Measurements from ENCODE around the gene POFUT2. TPM values are rescaled to one million over a fixed set of nuclear protein-coding genes. Genes with fewer than 3 reads are reported as not detected.
A peak's percentile ranks its signal among the peaks of the same experiment; 100 is the strongest.
"Not testable (repeated sequence)": the region's sequence is repeated elsewhere in the genome, so short reads cannot be mapped to it uniquely, and the experiment has no call there.

POFUT2 gene
- polyA plus RNA-seq, 1 donor from 2014 or later, result 5.9 TPM

DNA sequence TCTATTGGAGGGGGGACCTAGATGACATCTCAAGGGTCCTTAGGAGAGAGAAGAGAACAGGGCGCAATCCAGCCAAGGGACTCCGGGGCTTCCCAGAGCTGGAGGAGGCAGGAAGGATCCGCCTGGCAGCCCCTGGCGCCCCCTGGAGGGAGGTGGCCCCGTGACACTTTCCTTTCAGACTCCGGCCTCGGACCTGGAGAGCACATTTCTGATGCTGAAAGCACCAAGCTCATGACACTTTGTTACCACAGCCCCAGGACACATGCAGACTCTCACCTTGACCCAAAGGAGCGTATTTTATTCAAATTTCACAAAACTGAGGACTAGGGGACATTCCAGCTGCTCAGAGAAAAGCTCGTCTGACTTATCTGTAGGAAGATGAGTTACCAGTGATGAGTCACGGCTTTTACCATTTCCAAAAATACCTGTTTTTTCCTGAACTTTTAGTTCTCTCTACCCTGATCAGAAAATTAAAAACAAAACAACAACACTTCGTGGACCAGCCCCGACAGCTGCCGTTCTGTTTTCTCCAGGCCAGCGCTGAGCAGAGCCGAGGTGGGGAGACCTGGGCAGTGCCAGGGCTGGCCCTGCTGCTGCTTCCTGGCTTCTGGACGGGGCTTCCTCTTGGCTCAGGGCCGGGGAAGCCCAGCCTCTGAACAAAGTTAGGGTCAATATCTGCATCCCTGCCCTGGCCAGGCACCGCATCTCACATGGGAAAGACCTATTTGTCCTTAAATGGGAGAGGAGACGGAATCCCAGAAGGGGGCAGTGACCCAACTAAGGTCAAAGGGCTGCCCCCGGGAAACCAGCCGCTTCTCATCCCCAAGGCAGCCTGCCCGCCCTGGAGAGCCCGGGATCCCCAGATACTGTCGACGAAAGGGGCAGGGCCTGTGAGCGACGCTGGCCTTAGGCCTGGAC is 21.6 kb upstream of the POFUT2 start:
- H3K36me3 Mint-ChIP-seq, result no peaks in the 10 kb centered on the region
- peaks cover 0 to 7% (median 0%) of the 10 kb centered on the region in 3 donors for H3K9me3 Mint-ChIP-seq
- no peak overlapping the region for H3K4me3 Mint-ChIP-seq

DNA sequence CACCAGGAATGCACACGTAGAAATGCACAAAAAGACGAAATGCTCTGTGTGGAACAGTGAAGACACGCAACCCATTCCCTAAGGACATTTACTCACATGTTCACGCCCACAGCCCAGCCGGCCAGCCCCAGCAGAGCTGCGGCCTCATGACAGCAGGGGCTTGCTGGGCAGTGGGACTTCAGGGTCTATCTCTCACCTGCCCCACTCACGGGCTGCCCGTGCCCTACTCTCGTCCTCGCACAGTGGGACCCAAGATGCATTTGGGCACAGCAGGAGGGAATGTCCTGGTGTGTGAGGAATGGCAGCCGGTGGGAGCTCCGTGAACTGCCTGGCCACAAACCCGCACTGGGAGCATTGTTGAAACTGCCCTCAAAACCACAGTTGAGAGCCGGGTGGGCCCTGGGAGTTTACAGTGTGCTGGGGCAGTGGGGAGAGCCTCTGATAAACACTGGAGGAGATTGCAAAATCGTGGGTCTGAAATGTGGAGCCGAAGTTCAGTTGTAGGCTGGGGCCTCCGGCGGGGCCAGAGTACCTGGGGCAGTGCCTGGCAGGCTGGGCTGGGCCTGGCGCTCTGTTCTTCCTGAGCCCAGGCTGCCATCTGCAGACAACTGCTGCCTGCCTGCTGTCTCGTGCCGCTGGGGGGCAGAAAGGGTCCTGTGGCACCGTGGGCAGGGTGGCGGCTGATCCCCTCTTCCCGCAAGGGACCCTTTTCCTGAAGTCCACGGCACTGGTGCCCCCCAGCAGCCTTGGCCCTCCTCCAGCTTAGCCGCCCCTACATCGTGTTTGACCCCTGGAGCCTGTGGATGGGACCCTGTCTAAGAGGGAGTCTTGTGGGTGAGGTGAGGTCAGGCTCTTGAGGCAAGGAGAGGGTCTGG is 20.7 kb upstream of the POFUT2 start:
- Mint-ChIP-seq H3K9me3 (peaks cover 0 to 7% (median 0%) of the 10 kb centered on the region in 3 donors), H3K27ac (no peak overlapping the region), H3K27me3 (peaks cover 9% of the 10 kb centered on the region), H3K4me1 (no peaks in the 10 kb centered on the region), H3K4me3 (no peak overlapping the region), H3K36me3 (no peaks in the 10 kb centered on the region)

More for the DNA sequence above, 21.6 kb upstream of the POFUT2 start:
- H3K27me3 Mint-ChIP-seq, result peaks cover 9% of the 10 kb centered on the region
- peak overlapping the region in 1 of 3 donors; percentile 13 for H3K27ac Mint-ChIP-seq
- no peaks in the 10 kb centered on the region for H3K4me1 Mint-ChIP-seq

DNA sequence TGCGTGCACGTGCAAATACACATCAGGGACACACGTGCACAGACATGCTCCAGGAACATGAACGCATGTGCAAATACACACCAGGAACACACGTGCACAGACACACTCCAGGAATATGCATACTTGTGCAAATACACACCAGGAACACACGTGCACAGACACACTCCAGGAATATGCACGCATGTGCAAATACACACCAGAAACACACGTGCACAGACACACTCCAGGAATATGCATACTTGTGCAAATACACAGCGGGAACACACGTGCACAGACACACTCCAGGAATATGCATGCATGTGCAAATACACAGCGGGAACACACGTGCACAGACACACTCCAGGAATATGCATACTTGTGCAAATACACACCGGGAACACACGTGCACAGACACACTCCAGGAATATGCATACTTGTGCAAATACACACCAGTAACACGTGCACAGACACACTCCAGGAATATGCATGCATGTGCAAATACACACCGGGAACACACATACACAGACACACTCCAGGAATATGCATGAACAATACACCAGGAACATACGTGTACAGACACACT is 20.0 kb upstream of the POFUT2 start:
- H3K36me3 Mint-ChIP-seq, result not testable (repeated sequence)

DNA sequence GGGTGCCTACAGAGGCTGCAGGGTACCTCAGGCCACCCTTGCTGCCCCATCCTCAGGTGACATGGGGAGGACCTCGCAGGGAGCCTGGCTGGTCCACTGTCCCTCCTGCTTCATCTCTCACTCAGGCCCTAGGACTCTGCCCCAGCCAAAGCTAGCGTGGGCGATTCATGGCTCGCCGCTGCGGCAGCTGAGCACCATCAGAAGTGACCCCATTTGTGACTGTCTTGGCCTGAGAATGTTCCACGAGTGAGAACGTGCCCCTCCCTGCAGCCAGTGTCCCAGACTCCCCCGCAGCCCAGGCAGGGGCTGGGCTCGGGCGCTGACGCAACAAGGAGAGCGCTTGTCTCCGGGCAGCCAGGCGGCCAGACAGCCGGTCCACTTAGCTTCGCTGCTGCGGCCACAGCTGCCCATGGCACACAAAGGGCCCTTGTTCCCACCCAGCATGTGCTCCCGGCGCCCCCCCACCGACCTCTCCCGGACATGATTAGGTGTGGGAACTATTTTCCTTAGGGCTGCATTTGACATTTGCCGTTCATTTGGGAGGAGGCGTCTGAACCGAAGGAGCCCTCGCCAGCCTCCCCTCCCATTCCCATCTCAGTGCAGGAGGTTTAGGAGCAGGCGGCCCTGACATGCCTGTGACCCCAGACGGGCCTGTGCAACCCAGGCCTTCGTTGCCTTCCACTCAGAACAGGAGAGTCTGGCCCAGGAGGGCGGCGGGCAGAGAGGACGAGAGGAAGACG is 19.3 kb upstream of the POFUT2 start:
- Mint-ChIP-seq H3K4me1 (no peaks in the 10 kb centered on the region), H3K36me3 (no peaks in the 10 kb centered on the region), H3K4me3 (no peak overlapping the region), H3K27ac (no peak overlapping the region), H3K9me3 (peaks cover 0 to 2% (median 0%) of the 10 kb centered on the region in 3 donors), H3K27me3 (peaks cover 6% of the 10 kb centered on the region)

More for the DNA sequence above, 20.0 kb upstream of the POFUT2 start:
- H3K27me3 Mint-ChIP-seq, H3K4me1 Mint-ChIP-seq, H3K27ac Mint-ChIP-seq, H3K9me3 Mint-ChIP-seq, H3K4me3 Mint-ChIP-seq: not testable (repeated sequence)

- Mint-ChIP-seq H3K4me1 (no peaks in the 10 kb centered on the region), H3K27me3 (peaks cover 6% of the 10 kb centered on the region), H3K27ac (peak overlapping the region in 1 of 3 donors; percentile 66), H3K9me3 (no peaks in the 10 kb centered on the region), H3K36me3 (no peaks in the 10 kb centered on the region), H3K4me3 (no peak overlapping the region)
Measured at GRCh38 chr21:45306453-45306831, 18.7 kb upstream of the POFUT2 start.

DNA sequence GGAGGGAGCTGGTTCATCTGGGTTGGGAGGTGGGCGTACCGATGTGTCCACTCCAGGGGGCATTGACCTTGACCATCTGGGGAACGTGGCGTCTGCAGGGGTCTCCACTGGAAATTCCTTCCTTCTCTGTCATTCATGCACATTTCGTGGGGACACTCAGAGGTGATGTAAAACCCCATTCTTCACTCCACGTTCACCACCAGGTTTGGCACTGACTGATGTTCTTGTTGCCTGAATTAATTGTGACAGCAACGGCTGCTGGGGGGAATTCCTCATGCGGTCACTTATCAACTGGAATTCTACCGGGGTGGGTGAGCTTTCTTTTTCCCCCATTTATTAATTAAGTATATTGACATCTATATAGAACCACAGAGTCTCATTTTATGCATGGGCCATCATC is 18.1 kb upstream of the POFUT2 start:
- Mint-ChIP-seq H3K27ac (peak overlapping the region in 1 of 3 donors; percentile 66), H3K27me3 (peaks cover 6% of the 10 kb centered on the region), H3K36me3 (no peaks in the 10 kb centered on the region), H3K4me1 (no peaks in the 10 kb centered on the region), H3K9me3 (no peaks in the 10 kb centered on the region), H3K4me3 (no peak overlapping the region)

DNA sequence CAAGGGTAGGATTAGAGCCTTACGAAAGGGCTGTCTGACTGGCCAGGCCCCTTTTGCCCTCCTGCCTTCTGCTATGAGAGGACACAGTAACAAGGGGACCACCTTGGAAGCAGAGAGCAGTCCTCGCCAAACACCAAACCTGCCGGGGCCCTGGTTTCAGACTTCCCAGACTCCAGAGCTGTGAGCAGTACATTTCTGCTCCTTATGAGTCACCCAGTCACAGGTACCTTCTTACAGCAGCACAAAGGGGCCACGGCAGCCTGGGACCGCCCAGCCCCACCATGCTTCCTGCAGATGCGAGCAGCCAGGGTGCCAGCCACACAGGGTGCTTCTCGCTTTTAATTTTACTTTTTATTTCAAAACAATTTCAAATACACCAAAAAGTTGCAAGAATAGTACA is 17.2 kb upstream of the POFUT2 start:
- no peaks in the 10 kb centered on the region for H3K4me1 Mint-ChIP-seq
- peak overlapping the region in 1 of 3 donors; percentile 59 for H3K27ac Mint-ChIP-seq
- H3K9me3 Mint-ChIP-seq, result no peaks in the 10 kb centered on the region
- H3K27me3 Mint-ChIP-seq, result peaks cover 6% of the 10 kb centered on the region
- no peak overlapping the region for H3K4me3 Mint-ChIP-seq
- H3K36me3 Mint-ChIP-seq, result no peaks in the 10 kb centered on the region

DNA sequence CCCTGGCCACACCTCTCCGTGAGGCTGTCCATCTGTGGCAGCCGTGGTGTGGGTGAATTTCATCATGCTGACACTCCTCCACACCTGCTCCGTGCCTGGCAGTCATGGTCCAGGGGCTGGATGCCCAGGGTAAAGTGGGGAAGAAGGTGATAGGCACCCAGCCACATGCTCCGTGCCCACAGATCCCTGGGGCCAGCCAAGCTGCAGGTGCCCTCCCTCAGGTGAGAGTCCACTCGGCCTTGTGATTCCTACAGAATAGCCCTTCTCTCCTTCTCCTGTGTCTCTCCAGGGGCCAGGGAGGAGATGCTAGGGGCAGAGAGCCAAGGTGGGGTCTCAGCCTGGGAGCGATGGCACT is 16.8 kb upstream of the POFUT2 start:
- Mint-ChIP-seq H3K4me1 (no peaks in the 10 kb centered on the region), H3K27me3 (peaks cover 6% of the 10 kb centered on the region), H3K4me3 (no peak overlapping the region), H3K36me3 (no peaks in the 10 kb centered on the region), H3K27ac (peak overlapping the region in 1 of 3 donors; percentile 59), H3K9me3 (no peaks in the 10 kb centered on the region)

DNA sequence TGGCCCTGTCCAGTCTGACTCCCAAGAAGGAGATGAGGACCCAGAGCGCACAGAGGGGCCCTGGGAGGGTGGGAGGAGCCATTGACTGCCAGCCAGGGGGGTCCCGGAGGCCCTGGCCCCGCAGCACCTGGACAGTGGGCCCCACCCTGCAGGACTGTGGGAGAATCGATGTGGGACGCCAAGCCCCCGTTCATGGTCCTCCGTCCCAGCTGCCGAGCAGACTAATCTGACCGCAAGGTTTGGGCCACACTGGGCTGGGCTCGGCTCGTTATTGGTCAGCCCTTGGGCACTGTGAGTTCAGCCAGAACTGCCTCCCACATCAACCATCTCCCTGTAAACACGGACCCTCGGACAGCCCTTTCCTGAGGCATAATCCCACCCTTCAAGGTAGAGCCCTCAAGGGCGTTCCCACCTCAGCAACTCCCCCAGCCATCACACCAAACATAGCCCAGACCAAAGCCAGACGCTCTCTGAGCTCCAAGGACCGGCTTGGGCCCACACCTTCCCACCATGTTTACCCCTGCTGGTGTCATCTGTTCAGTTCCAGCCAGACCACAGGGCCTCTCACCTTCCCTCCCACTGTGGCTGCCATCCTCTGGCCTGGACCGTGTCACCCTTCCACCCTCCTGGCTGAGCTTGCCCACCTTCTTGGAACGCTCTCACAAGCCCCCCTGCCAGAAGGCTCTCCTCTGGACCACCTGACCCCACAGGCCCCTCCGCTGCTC is 16.2 kb upstream of the POFUT2 start:
- Mint-ChIP-seq H3K9me3 (no peaks in the 10 kb centered on the region), H3K4me3 (no peak overlapping the region), H3K27ac (no peak overlapping the region), H3K27me3 (peaks cover 6% of the 10 kb centered on the region), H3K36me3 (no peaks in the 10 kb centered on the region), H3K4me1 (no peaks in the 10 kb centered on the region)

- Mint-ChIP-seq H3K4me1 (no peaks in the 10 kb centered on the region), H3K27ac (no peak overlapping the region), H3K4me3 (no peak overlapping the region), H3K9me3 (no peaks in the 10 kb centered on the region), H3K36me3 (no peaks in the 10 kb centered on the region), H3K27me3 (peaks cover 6% of the 10 kb centered on the region)
Measured at GRCh38 chr21:45303091-45303615, 15.5 kb upstream of the POFUT2 start.

DNA sequence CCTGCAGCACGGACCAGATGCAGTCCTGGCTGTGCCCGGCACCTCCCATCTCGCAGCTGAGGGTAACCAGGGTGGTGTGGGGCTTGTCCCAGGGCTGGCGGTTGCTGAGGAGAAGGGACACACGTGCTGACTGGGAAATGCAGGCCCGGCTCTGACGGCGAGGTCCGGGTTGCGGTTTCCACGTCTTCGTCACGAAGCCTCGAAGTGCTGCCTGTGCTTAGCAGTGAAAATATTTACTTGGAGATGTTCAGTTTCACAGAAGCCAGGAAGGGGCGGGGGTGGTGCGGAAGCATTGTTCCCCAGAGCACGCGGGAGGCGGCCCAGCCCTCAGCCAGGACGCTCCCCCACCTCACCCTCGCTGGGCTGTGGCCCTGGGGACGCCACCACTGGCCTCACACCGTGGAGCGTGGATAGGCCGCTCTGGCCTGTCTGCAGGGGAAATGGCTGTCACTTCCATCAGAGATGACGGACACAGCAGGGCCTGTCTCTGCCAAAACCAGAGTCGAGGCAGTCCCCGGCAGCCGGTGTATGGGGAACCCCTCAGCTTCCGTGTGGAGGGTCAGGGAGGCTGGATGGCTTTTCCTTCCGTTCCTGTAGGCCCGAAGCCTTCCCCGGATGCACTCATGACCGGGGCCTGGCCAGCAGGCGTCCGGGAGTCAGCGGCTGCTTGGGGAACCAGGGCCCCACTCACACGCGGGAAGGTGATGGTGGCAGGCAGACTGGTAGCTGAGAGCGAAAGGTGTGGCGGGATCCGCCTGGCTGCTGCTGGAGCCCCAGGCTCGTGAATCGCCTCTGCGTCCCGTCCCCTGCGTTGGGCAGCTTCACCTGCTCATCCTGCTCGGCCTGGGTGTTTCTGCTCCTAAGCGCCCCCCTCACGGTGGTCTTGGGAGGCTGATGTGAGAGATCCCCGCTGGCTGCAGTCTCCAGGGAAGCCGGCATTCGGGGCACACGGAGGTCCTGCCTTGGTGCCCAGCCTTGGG is 14.7 kb upstream of the POFUT2 start:
- H3K27ac Mint-ChIP-seq, result no peak overlapping the region
- no peaks in the 10 kb centered on the region for H3K4me1 Mint-ChIP-seq
- peaks cover 6% of the 10 kb centered on the region for H3K27me3 Mint-ChIP-seq
- no peaks in the 10 kb centered on the region for H3K36me3 Mint-ChIP-seq
- H3K4me3 Mint-ChIP-seq, result no peak overlapping the region
- H3K9me3 Mint-ChIP-seq, result no peaks in the 10 kb centered on the region

- Mint-ChIP-seq H3K4me1 (peaks cover 0 to 2% (median 0%) of the 10 kb centered on the region in 3 donors), H3K27ac (no peak overlapping the region), H3K9me3 (peaks cover 0 to 2% (median 0%) of the 10 kb centered on the region in 3 donors), H3K36me3 (no peaks in the 10 kb centered on the region), H3K27me3 (peaks cover 6% of the 10 kb centered on the region), H3K4me3 (no peak overlapping the region)
Measured at GRCh38 chr21:45301521-45302081, 13.9 kb upstream of the POFUT2 start.
